Right renal cortex interstitium (tissue), 3 donors: Measurements from ENCODE around the gene TXNDC16. TPM values are rescaled to one million over a fixed set of nuclear protein-coding genes. Genes with fewer than 3 reads are reported as not detected.

Experiments
- DNase-seq, 3 donors: peaks; one replicate each; pipeline ENCODE4 v3.0.0-alpha.2; 2013; ENCODE audit warnings: low read depth in 3 of 3, low spot score in 2 of 3
- polyA plus RNA-seq, 3 donors: library from polyadenylated mRNA; unstranded; fragments of 120-200 nt; gene quantifications; one replicate each; pipeline ENCODE4 v1.2.1, GENCODE V29; 2013; ENCODE audit not compliant: insufficient read length in 3 of 3

The TXNDC16 gene
- polyA plus RNA-seq, 3 donors = 21.2 to 24.7 (median 23.5) TPM

DNA sequence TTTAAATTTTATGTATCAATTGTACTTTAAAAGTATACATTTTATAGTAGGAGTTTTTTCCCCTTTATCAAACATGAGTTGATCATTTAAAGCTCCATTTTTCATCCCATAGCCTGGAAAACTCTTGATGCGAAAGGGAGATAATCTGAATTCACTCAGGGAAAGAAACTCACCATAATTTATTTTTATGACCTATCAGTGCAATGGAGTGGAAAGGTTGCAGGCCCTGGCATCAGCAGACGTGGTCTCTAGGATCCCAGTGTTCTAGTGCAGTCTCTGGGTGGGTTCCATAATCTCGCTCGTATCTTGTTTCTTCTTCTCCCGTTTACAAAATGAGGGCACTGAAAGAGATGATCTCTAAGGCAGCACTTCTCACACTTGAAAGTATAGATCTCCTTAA is 153.2 kb downstream of the TXNDC16 start:
- no peak for DNase-seq

DNA sequence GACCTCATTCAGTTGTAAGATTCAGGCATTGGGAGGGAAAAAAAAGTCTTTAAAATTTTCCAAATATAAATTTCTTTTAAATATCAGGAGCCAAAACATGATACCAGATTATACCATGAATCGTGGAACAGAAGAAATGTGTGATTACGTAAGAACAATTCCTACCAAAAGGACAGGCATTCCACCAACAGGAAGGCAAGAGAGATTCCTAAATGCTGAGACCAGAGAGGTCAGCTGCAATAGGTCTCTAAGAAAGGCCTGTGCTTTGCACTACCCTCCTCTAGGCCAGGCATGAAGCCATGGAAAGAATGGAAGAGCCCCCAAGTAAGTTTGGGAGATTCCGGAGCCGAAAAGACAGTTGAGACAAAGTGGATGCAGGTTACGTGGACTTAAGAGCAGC is 154.5 kb downstream of the TXNDC16 start:
- no peak for DNase-seq

DNA sequence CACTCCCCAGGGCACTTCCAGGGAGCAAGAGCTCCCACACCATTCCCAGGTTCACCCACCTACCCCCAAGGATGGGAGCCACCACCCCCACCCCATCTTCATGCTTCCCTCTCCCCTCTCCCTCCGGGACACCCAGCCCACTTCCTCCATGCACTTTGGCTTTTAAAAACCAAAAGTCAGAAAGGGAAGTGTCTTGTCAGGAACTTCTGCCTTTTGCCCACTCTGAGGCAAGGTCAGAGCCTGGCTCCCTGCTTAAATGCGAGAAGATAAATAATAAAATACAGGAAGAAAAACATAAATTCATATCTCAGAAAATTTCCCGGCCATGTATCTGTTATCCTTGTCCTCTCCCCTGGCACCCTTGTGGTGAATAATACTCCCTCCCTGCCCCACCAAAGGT is 156.6 kb downstream of the TXNDC16 start:
- DNase-seq = no peak

DNA sequence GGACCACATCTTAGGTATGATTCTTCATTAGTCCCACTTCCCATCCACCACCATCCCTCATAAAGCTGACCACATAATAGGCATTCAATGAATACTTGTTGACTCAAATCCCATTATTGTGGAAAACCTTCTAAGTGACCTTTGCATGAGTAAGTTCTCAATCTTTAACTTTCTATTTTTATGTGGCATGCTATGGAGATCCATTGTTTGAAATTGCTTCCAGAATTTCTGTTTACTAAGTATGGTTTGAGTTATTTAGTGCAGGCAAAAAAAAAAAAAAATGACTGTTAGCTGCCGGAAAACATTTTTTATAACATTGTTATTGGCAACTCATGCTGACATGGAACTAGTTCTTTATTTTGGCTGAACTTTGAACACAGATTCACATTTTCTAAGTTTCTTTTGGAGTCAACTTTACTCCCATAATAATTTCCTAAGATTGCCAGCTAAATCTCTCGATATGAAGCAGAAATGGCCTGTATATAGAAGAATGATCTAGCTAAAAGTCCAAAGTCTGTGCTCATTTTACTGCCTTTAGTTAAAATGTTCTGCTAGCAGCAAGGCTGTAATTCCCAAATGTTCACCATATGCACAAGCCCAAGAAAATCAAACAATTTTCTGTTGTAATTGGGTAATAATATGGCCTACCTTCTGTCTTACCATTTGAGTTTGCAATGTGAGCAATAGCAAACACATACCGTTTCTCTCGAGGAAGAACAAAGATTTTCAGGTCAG is 160.3 kb downstream of the TXNDC16 start:
- no peak for DNase-seq

Other genes starting within 250 kb of the TXNDC16 start
- 1 to 10 TPM; 5.4 to 6.8 (median 6.8) TPM for gene PTGER2, start 238.2 kb downstream of the TXNDC16 start, polyA plus RNA-seq
- gene GPR137C, start 331 bp upstream of the TXNDC16 start, polyA plus RNA-seq = 1 to 10 TPM; 6.6 to 7.0 (median 6.9) TPM
- 10 to 100 TPM; 23.3 to 27.3 (median 26.4) TPM for gene ERO1A, start 143.1 kb upstream of the TXNDC16 start, polyA plus RNA-seq
- 100 to 1,000 TPM; 129 to 159 (median 152) TPM for gene PSMC6, start 154.7 kb upstream of the TXNDC16 start, polyA plus RNA-seq
- 10 to 100 TPM; 15.6 to 17.1 (median 16.9) TPM for gene STYX, start 177.7 kb upstream of the TXNDC16 start, polyA plus RNA-seq
- gene GNPNAT1, start 239.1 kb upstream of the TXNDC16 start, polyA plus RNA-seq = 10 to 100 TPM; 35.4 to 40.3 (median 37.8) TPM